Uterus (tissue), 2 donors: ENCODE measurements around the gene R3HDM2.

Source experiments
- CTCF ChIP-seq, 4 experiments: fragments of 200-600 bp in 2 of 4; fragments of 450-650 bp in 2 of 4; sonication (generic) in 2 of 4; IDR thresholded peaks; one replicate each; pipeline ENCODE4 v1.5.1; 2016 to 2019; ENCODE audit warnings: antibody characterized with exemption in 4 of 4, mild to moderate bottlenecking in 2 of 4, moderate library complexity in 1 of 4
- POLR2A ChIP-seq, 2 donors: fragments of 450-650 bp; IDR thresholded peaks; one replicate each; pipeline ENCODE4 v1.6.1; 2016; ENCODE audit warnings: antibody characterized with exemption in 2 of 2, mild to moderate bottlenecking in 1 of 2, moderate library complexity in 1 of 2

GRCh38 chr12:57235017-57235727, 195.7 kb downstream of the R3HDM2 start:
- TF ChIP-seq CTCF (IDR thresholded peaks at IDR 0.05): no peak
- TF ChIP-seq POLR2A (IDR thresholded peaks at IDR 0.05): no peak
